ENCODE data around the gene DCAF11.

- TF ChIP-seq POLR2A (IDR thresholded peaks at IDR 0.05; ENCODE audit: low read depth, low read length): no peak
- TF ChIP-seq TAF1 (IDR thresholded peaks at IDR 0.05; ENCODE audit: low read depth, low read length): no peak
- TF ChIP-seq POLR2AphosphoS5 (IDR thresholded peaks at IDR 0.05; ENCODE audit: low read depth, low read length): peak; percentile 30; the same call in 1 of the 2 replicates
- TF ChIP-seq SPI1 (IDR thresholded peaks at IDR 0.05; ENCODE audit: low read depth, low read length): no peak
- TF ChIP-seq PAX5 (IDR thresholded peaks at IDR 0.05; ENCODE audit: insufficient read depth, low read length, severe bottlenecking): no peak
- no peak for TF ChIP-seq POU2F2 (IDR thresholded peaks at IDR 0.05; ENCODE audit: low read depth, low read length)
Observed at GRCh38 chr14:24146978-24147760, 32.6 kb downstream of the DCAF11 start, which contains the start of gene RNF31.
